Measurements from ENCODE around the gene SLC7A4. TPM values are rescaled to one million over a fixed set of nuclear protein-coding genes. Genes with fewer than 3 reads are reported as not detected.
A peak's percentile ranks its signal among the peaks of the same experiment; 100 is the strongest.

Gene SLC7A4
- total RNA-seq, 1 donor from 2014 or later, result under 0.01 TPM

DNA sequence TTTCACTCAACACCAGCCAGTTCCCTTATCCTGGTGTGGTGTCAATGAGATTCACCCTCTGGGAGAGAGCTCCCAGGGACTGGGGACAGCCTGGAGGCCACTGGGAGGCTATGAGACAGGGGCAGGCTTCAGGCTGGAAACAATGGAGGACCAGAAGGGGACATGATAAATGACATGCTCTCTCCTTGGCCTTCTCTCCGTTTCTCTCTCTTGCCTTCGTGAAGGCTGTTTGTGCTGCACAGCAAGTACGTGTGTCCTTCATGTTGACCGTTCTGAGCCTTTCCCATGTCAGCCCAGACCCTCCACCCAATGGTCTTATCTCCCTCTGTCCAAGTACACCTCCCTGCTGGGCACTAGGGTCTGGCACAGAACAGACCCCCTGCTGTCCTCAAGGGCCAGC is 51.8 kb downstream of the SLC7A4 start:
- DNase-seq (ENCODE audit: low read depth), result no peak
- FAIRE-seq, result peak; percentile 18
- H3K27me3 ChIP-seq (ENCODE audit: control insufficient read depth, insufficient read depth, low read length), result no peaks in the 10 kb centered on the region
- TF ChIP-seq, protein P1, sequence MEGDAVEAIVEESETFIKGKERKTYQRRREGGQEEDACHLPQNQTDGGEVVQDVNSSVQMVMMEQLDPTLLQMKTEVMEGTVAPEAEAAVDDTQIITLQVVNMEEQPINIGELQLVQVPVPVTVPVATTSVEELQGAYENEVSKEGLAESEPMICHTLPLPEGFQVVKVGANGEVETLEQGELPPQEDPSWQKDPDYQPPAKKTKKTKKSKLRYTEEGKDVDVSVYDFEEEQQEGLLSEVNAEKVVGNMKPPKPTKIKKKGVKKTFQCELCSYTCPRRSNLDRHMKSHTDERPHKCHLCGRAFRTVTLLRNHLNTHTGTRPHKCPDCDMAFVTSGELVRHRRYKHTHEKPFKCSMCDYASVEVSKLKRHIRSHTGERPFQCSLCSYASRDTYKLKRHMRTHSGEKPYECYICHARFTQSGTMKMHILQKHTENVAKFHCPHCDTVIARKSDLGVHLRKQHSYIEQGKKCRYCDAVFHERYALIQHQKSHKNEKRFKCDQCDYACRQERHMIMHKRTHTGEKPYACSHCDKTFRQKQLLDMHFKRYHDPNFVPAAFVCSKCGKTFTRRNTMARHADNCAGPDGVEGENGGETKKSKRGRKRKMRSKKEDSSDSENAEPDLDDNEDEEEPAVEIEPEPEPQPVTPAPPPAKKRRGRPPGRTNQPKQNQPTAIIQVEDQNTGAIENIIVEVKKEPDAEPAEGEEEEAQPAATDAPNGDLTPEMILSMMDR (IDR thresholded peaks at IDR 0.05; ENCODE audit: insufficient read depth, low read length, severe bottlenecking), result no peak
- H3K4me3 ChIP-seq (ENCODE audit: low read depth, low read length), result no peak overlapping the region
- H3K36me3 ChIP-seq (ENCODE audit: control insufficient read depth, insufficient read depth, low read length), result peaks cover 7% of the 10 kb centered on the region

DNA sequence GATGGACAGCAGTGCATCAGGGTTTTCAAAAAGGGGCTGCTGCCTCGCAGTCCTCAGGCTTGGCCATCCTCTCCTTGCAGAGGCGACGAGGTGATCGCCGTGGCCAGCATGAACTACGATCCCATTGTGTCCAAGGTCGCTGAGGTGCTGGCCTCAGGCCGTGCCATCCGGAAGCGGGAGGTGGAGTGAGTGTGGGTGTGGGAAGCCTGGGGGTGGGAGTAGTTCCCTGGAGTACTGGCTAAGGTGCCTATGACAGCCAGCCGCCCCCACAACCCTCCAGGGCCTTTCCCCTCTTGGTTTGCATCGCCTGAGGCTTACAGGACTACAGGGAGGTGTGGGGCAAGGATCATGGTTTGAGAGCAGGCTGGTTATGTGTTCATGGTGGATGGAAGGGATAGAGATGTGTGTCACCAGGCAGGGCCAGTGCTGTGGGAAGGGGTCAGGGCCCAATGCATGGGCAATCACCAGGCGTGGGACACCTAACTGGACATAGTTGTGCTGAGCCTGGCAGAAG is 52.4 kb downstream of the SLC7A4 start:
- Histone ChIP-seq H3K36me3 (ENCODE audit: control insufficient read depth, insufficient read depth, low read length) (peaks cover 4% of the 10 kb centered on the region), H3K4me3 (ENCODE audit: low read depth, low read length) (peak overlapping the region; percentile 11), H3K27me3 (ENCODE audit: control insufficient read depth, insufficient read depth, low read length) (no peaks in the 10 kb centered on the region)
- TF ChIP-seq, protein P1 (IDR thresholded peaks at IDR 0.05; ENCODE audit: insufficient read depth, low read length, severe bottlenecking), result no peak
- DNase-seq (ENCODE audit: low read depth), result no peak
- FAIRE-seq, result no peak

DNA sequence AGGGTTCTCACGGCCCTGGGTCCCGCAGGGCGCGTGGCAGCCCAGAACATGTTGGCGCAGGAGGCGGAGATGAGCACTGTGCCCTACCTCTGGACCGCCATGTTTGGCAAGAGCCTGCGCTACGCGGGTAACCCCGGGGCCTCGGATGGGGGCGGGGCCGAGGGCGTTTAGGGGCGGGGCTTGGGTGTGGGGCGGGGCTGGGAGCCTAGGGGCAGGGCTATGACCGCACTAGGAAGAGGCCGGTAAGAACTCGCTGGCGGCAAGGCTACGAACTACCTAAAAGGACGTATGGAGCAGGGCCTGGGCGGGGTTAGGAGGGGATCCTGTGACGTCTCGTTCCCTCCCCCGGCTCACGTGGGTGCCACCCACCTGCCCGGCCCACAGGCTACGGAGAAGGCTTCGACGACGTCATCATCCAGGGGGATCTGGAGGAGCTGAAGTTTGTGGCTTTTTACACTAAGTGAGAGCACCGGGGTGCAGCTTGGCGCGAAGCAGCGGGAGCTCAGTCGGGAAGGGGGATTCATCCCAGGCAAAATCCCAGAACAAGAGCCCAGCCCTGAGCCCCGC is 53.0 kb downstream of the SLC7A4 start:
- FAIRE-seq (no peak), DNase-seq (ENCODE audit: low read depth) (peak; percentile 83)
- Histone ChIP-seq H3K27me3 (ENCODE audit: control insufficient read depth, insufficient read depth, low read length) (no peaks in the 10 kb centered on the region), H3K4me3 (ENCODE audit: low read depth, low read length) (peak overlapping the region; percentile 11), H3K36me3 (ENCODE audit: control insufficient read depth, insufficient read depth, low read length) (peaks cover 4% of the 10 kb centered on the region)
- TF ChIP-seq, protein P1 (IDR thresholded peaks at IDR 0.05; ENCODE audit: insufficient read depth, low read length, severe bottlenecking), result no peak

Other genes with a start within 250 kb of the SLC7A4 start
- gene PI4KA, start 173.8 kb downstream of the SLC7A4 start, total RNA-seq, result 9.5 and 12.3 TPM in 2 replicates
- gene SNAP29, start 173.6 kb downstream of the SLC7A4 start, total RNA-seq, result 3.7 and 6.3 TPM in 2 replicates
- gene CRKL, start 115.2 kb downstream of the SLC7A4 start, total RNA-seq, result 64.8 and 72.9 TPM in 2 replicates
- 2.4 and 2.8 TPM in 2 replicates for gene AIFM3, start 65.3 kb downstream of the SLC7A4 start, total RNA-seq
- 14.7 and 23.2 TPM in 2 replicates for gene LZTR1, start 50.3 kb downstream of the SLC7A4 start, total RNA-seq
- gene THAP7, start 30.4 kb downstream of the SLC7A4 start, total RNA-seq, result 23.2 and 29.0 TPM in 2 replicates
- gene P2RX6, start 17.4 kb downstream of the SLC7A4 start, total RNA-seq, result 0.13 and 0.26 TPM in 2 replicates
- not detected in 2 replicates for gene LRRC74B, start 13.4 kb upstream of the SLC7A4 start, total RNA-seq

Measured in bronchial epithelial cell (primary cell).